Tibial artery (tissue), 4 donors: Measurements from ENCODE around the gene CALHM3.

Source experiments
- DNase-seq, 2 donors: peaks; one replicate each; pipeline ENCODE4 v3.0.0-alpha.2; 2019
- H3K27ac ChIP-seq, 2 donors: fragments of 200-600 bp; sonication (generic) in 1 of 2; 1 replicate in 1 of 2; 2 replicates in 1 of 2; pipeline ENCODE4 v1.5.1; 2018 to 2019; ENCODE audit warnings: mild to moderate bottlenecking in 1 of 2
- H3K27me3 ChIP-seq, 2 donors: fragments of 200-600 bp; sonication (generic) in 1 of 2; one replicate each; pipeline versions ENCODE4 v1.5.1 to v1.6.0; 2016 to 2019
- H3K36me3 ChIP-seq, 3 donors: fragments of 200-600 bp; sonication (generic) in 2 of 3; one replicate each; pipeline ENCODE4 v1.5.1; 2016 to 2019; ENCODE audit warnings: mild to moderate bottlenecking in 2 of 3
- H3K4me1 ChIP-seq, 4 donors: fragments of 200-600 bp; sonication (generic) in 2 of 4; 1 replicate in 3 of 4; 2 replicates in 1 of 4; pipeline ENCODE4 v1.5.1; 2016 to 2019
- H3K4me3 ChIP-seq, 2 donors: fragments of 200-600 bp; sonication (generic) in 1 of 2; 1 replicate in 1 of 2; 2 replicates in 1 of 2; pipeline ENCODE4 v1.5.1; 2018 to 2019; ENCODE audit warnings: mild to moderate bottlenecking in 2 of 2
- H3K9me3 ChIP-seq, 3 donors: fragments of 200-600 bp; sonication (generic) in 1 of 3; one replicate each; pipeline ENCODE4 v1.5.1; 2016 to 2019
- intact Hi-C: fragments of 100-400 bp; cut with DNase I; formaldehyde crosslinking; loops from one replicate; pipeline ENCODE4 v1.15.0; 2023; ENCODE audit warnings: low total_unique reads
- TF ChIP-seq, protein P1 (sequence below), 2 experiments: fragments of 200-600 bp in 1 of 2; fragments of 450-650 bp in 1 of 2; IDR thresholded peaks; one replicate each; pipeline ENCODE4 v1.5.1; 2017 to 2019; ENCODE audit warnings: antibody characterized with exemption in 2 of 2, mild to moderate bottlenecking in 1 of 2, moderate library complexity in 1 of 2

CALHM3 gene

GRCh38 chr10:103495321-103495720 lies 16.3 kb upstream of the CALHM3 start:
- Histone ChIP-seq H3K4me3 (no peak overlapping the region), H3K4me1 (peaks cover 0 to 17% (median 15%) of the 10 kb centered on the region in 4 donors), H3K9me3 (no peaks in the 10 kb centered on the region), H3K27me3 (peaks cover 0 to 57% of the 10 kb centered on the region in 2 donors), H3K36me3 (no peaks in the 10 kb centered on the region), H3K27ac (no peak overlapping the region)
- TF ChIP-seq, protein P1, sequence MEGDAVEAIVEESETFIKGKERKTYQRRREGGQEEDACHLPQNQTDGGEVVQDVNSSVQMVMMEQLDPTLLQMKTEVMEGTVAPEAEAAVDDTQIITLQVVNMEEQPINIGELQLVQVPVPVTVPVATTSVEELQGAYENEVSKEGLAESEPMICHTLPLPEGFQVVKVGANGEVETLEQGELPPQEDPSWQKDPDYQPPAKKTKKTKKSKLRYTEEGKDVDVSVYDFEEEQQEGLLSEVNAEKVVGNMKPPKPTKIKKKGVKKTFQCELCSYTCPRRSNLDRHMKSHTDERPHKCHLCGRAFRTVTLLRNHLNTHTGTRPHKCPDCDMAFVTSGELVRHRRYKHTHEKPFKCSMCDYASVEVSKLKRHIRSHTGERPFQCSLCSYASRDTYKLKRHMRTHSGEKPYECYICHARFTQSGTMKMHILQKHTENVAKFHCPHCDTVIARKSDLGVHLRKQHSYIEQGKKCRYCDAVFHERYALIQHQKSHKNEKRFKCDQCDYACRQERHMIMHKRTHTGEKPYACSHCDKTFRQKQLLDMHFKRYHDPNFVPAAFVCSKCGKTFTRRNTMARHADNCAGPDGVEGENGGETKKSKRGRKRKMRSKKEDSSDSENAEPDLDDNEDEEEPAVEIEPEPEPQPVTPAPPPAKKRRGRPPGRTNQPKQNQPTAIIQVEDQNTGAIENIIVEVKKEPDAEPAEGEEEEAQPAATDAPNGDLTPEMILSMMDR (IDR thresholded peaks at IDR 0.05): no peak
- no peak for DNase-seq
- intact Hi-C loops: no loop called here

GRCh38 chr10:103493916-103494877 lies 15.2 kb upstream of the CALHM3 start:
- Histone ChIP-seq H3K36me3 (no peaks in the 10 kb centered on the region), H3K9me3 (no peaks in the 10 kb centered on the region), H3K4me1 (peaks cover 0 to 17% (median 15%) of the 10 kb centered on the region in 4 donors), H3K27ac (no peak overlapping the region), H3K4me3 (peak overlapping the region; percentile 40 to 68), H3K27me3 (peaks cover 0 to 57% of the 10 kb centered on the region in 2 donors)
- TF ChIP-seq, protein P1 (IDR thresholded peaks at IDR 0.05): no peak
- intact Hi-C loops: no loop called here
- no peak for DNase-seq

GRCh38 chr10:103493362-103493915 lies 14.4 kb upstream of the CALHM3 start, which contains the start of gene NEURL1:
Gene NEURL1, plus strand, starts transcription at chr10:103493705. Its CDS starts 683 bp downstream, at chr10:103494388.
- TF ChIP-seq, protein P1 (IDR thresholded peaks at IDR 0.05): no peak
- Histone ChIP-seq H3K36me3 (no peaks in the 10 kb centered on the region), H3K4me1 (peaks cover 0 to 17% (median 15%) of the 10 kb centered on the region in 4 donors), H3K27me3 (peaks cover 0 to 54% of the 10 kb centered on the region in 2 donors), H3K4me3 (peak within 1 kb of the TSS; percentile 40 to 68), H3K27ac (no peak within 1 kb of the TSS), H3K9me3 (no peaks in the 10 kb centered on the region)
- intact Hi-C loops: no loop called here
- no peak for DNase-seq

GRCh38 chr10:103492655-103493261 lies 13.7 kb upstream of the CALHM3 start:
- Histone ChIP-seq H3K36me3 (no peaks in the 10 kb centered on the region), H3K27ac (no peak overlapping the region), H3K4me3 (no peak overlapping the region), H3K9me3 (no peaks in the 10 kb centered on the region), H3K4me1 (peaks cover 0 to 17% (median 15%) of the 10 kb centered on the region in 4 donors), H3K27me3 (peaks cover 0 to 52% of the 10 kb centered on the region in 2 donors)
- DNase-seq: no peak
- intact Hi-C loops: no loop called here
- TF ChIP-seq, protein P1 (IDR thresholded peaks at IDR 0.05): no peak

DNA sequence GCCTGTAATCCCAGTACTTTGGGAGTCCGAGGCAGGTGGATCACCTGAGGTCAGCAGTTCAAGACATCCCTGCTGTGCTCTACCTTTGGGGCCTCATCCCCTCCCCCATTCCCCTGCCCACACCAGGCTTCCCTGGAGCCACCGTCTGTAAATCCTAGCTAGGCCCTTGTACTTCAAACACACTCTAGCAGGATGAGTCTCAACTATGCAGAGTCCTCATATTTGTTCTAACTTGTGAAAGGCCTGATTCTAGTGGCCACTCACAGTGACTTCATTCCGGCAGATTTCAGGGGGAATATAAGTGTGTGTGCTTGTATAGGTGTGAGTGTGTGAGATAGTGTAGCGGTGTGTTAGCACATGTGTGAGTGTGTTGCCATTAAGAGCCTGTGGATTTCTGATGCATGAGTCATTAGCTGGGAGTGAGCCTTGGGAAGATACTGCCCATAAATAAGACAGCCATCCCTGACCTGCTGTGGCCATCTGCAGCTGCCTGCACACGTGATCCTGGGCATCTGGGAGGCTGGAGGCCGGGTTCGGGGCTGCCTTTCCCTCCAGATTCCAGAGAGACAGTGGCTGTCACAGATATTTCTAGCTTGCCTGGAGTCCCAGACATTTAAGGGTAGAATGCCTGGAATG lies 12.8 kb upstream of the CALHM3 start:
- peaks cover 0 to 17% (median 15%) of the 10 kb centered on the region in 4 donors for H3K4me1 ChIP-seq
- no peak overlapping the region for H3K27ac ChIP-seq
- no peaks in the 10 kb centered on the region for H3K9me3 ChIP-seq
- TF ChIP-seq, protein P1 (IDR thresholded peaks at IDR 0.05): no peak
- H3K36me3 ChIP-seq: no peaks in the 10 kb centered on the region
- H3K27me3 ChIP-seq: peaks cover 0 to 47% of the 10 kb centered on the region in 2 donors
- intact Hi-C loops: no loop called here
- H3K4me3 ChIP-seq: no peak overlapping the region
- DNase-seq: no peak
